ENCODE measurements around the gene GALK2. TPM values are rescaled to one million over a fixed set of nuclear protein-coding genes. Genes with fewer than 3 reads are reported as not detected.

GALK2 gene
- total and polyA plus RNA-seq, 2 of the 8 experiments (the other 6 are each of a cell fraction or from before 2014, with no cell fraction given) = 8.7 to 16.1 TPM

DNA sequence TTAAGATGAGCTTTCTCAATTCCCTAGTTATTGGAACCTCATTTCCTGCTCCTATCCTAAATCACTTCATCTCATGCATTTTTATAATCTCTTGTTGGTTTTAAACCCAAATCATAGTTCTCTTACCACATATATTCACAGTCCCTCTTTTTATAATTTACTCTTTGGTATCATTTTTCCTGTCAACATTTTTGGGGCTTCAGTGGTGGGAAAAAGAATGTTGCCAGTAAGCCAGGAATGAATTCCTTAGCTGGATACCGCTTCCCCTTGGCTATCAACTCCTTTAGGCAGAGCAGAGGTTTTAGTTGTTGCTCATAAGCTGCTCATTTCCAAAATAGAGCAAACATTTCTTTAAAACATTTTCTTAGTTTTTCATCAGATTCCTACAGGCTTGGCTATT is 112.3 kb downstream of the GALK2 start:
- Histone ChIP-seq H2AK5ac (ENCODE audit: low read depth, low read length) (no peak overlapping the region), H3K79me1 (ENCODE audit: low read depth, low read length) (no peaks in the 10 kb centered on the region), H3K4me3 (ENCODE audit: extremely low read depth in 1 of 4, insufficient read depth in 2 of 4, low read depth in 3 of 4, low read length in 4 of 4) (no peak overlapping the region), H2AFZ (ENCODE audit: low read length) (no peak overlapping the region), H3K4me2 (ENCODE audit: insufficient read depth in 1 of 2, low read depth in 2 of 2, low read length in 2 of 2) (no peak overlapping the region), H3K18ac (ENCODE audit: extremely low read depth, low read length) (no peak overlapping the region), H3K23me2 (ENCODE audit: low read depth, low read length) (peaks cover 3% of the 10 kb centered on the region; the same call in 1 of the 2 replicates), H3K27me3 (replicated peaks in 1 of 4; ENCODE audit: control insufficient read depth in 3 of 4, extremely low read depth in 1 of 4, insufficient read depth in 3 of 4, low read length in 3 of 4) (no peaks in the 10 kb centered on the region), H3K9ac (replicated peaks in 1 of 4; ENCODE audit: extremely low read depth in 1 of 4, low read depth in 3 of 4, low read length in 3 of 4) (no peak overlapping the region), H2BK12ac (ENCODE audit: low read depth, low read length) (no peak overlapping the region), H2BK5ac (ENCODE audit: low read depth, low read length) (no peak overlapping the region), H3K36me3 (ENCODE audit: control insufficient read depth in 2 of 4, insufficient read depth in 4 of 4, low read length in 3 of 4) (peaks cover 0 to 3% (median 2%) of the 10 kb centered on the region in 4 experiments; a peak in 2 of 8 replicates), H4K20me1 (replicated peaks in 1 of 2; ENCODE audit: control insufficient read depth in 1 of 2, insufficient read depth in 2 of 2, low read length in 2 of 2) (no peaks in the 10 kb centered on the region), H3K56ac (replicated peaks; ENCODE audit: insufficient read length, low read depth, low read length) (no peak overlapping the region), H4K8ac (ENCODE audit: extremely low read depth, insufficient read depth, low read length) (no peak overlapping the region), H4K91ac (replicated peaks; ENCODE audit: insufficient read length, low read length) (no peak overlapping the region), H3K14ac (ENCODE audit: insufficient read length) (no peak overlapping the region), H3K9me3 (ENCODE audit: insufficient read depth in 2 of 2, low read depth in 1 of 2, low read length in 1 of 2) (no peaks in the 10 kb centered on the region), H2BK20ac (ENCODE audit: low read length) (no peak overlapping the region), H3K79me2 (ENCODE audit: control insufficient read depth in 1 of 2, insufficient read depth in 2 of 2, low read length in 2 of 2) (no peaks in the 10 kb centered on the region), H3K4me1 (replicated peaks in 1 of 4; ENCODE audit: control insufficient read depth in 3 of 4, insufficient read depth in 4 of 4, low read length in 3 of 4) (no peaks in the 10 kb centered on the region), H3K27ac (ENCODE audit: low read depth, low read length) (no peak overlapping the region), H2BK15ac (ENCODE audit: low read length) (no peak overlapping the region), H3K4ac (replicated peaks; ENCODE audit: insufficient read length, low read depth, low read length) (no peak overlapping the region), H3K23ac (ENCODE audit: insufficient read length) (no peak overlapping the region), H2BK120ac (replicated peaks; ENCODE audit: low read depth, low read length) (no peak overlapping the region), H4K5ac (ENCODE audit: insufficient read length, low read depth, low read length) (no peak overlapping the region)
- POLR2A ChIA-PET (ENCODE audit: partially characterized antibody) = no interaction called here
- TF ChIP-seq PHF8 (conservative IDR thresholded peaks at IDR 0.05; ENCODE audit: low read depth, low read length) (no peak), RAD21 (IDR thresholded peaks at IDR 0.05 in 1 of 2, conservative IDR thresholded peaks at IDR 0.05 in 1 of 2; ENCODE audit: low read depth in 2 of 2, low read length in 2 of 2) (no peak), CHD2 (IDR thresholded peaks at IDR 0.05; ENCODE audit: low read length) (no peak), HDAC6 (IDR thresholded peaks at IDR 0.05; ENCODE audit: low read depth, low read length) (no peak), ASH2L (IDR thresholded peaks at IDR 0.05; ENCODE audit: low read length) (no peak), SP2 (IDR thresholded peaks at IDR 0.05; ENCODE audit: low read length) (no peak), POU5F1 (IDR thresholded peaks at IDR 0.05; ENCODE audit: low read depth, low read length) (no peak)
- CTCF ChIA-PET (ENCODE audit: partially characterized antibody) = interaction anchor here (0.7 to 1.1 kb wide), 3 partner anchors 11 to 139 kb away, joined by 3 to 4 read pairs (median 3); no protein-coding TSS in a partner anchor
- DNase-seq (ENCODE audit: low read depth in 1 of 2, low spot score in 2 of 2) (no peak), FAIRE-seq (no peak)
- WGBS, 2 experiments (ENCODE audit: extremely low coverage in 1 of 2, insufficient coverage in 1 of 2, insufficient read length in 1 of 2, insufficient replicate concordance in 2 of 2, low coverage in 1 of 2, low lambda C conversion rate in 2 of 2, missing lambda C conversion rate in 1 of 2) = 90% methylated on average over 1 of the region's 1 CpG; no CpG with 5 or more reads in 1 of the 2 experiments

All from H1 (cell line).